Fibroblast of skin of right quadriceps (primary cell): Measurements from ENCODE around the gene RYR2.

ENCODE experiments used
- DNase-seq: peaks from one replicate; pipeline ENCODE4 v3.0.0-alpha.2; 2013

Gene RYR2

GRCh38 chr1:237041795-237042525 is at the start of gene RYR2:
TSS of gene RYR2 (plus strand) at chr1:237042184. CDS start at chr1:237042522, 338 bp downstream.
- DNase-seq, result no peak

GRCh38 chr1:236992449-236992848 is 49.5 kb upstream of the RYR2 start:
- DNase-seq, result no peak

GRCh38 chr1:236994450-236994849 is 47.5 kb upstream of the RYR2 start:
- DNase-seq, result no peak

- no peak for DNase-seq
Measured at GRCh38 chr1:236997361-236997760, 44.6 kb upstream of the RYR2 start.

GRCh38 chr1:236997882-236998281 is 44.1 kb upstream of the RYR2 start:
- no peak for DNase-seq

- DNase-seq, result no peak
Measured at GRCh38 chr1:236998546-236998945, 43.4 kb upstream of the RYR2 start.

GRCh38 chr1:237000191-237000590 is 41.8 kb upstream of the RYR2 start:
- DNase-seq, result no peak

- no peak for DNase-seq
Measured at GRCh38 chr1:237003516-237003915, 38.5 kb upstream of the RYR2 start.

- DNase-seq, result no peak
Measured at GRCh38 chr1:237004116-237004515, 37.9 kb upstream of the RYR2 start, which contains the start of gene MT1HL1. TSS of gene MT1HL1 (minus strand) at chr1:237004441. CDS start at chr1:237004372, 69 bp downstream.

GRCh38 chr1:237005674-237006073 is 36.3 kb upstream of the RYR2 start:
- no peak for DNase-seq

- DNase-seq, result no peak
Measured at GRCh38 chr1:237007147-237007881, 34.7 kb upstream of the RYR2 start.

GRCh38 chr1:237009611-237010010 is 32.4 kb upstream of the RYR2 start:
- no peak for DNase-seq

GRCh38 chr1:237011432-237011831 is 30.6 kb upstream of the RYR2 start:
- DNase-seq, result no peak

GRCh38 chr1:237012361-237012760 is 29.6 kb upstream of the RYR2 start:
- DNase-seq, result no peak

- no peak for DNase-seq
Measured at GRCh38 chr1:237012788-237013383, 29.1 kb upstream of the RYR2 start.

GRCh38 chr1:237013608-237014007 is 28.4 kb upstream of the RYR2 start:
- DNase-seq, result no peak

- DNase-seq, result no peak
Measured at GRCh38 chr1:237016626-237017025, 25.4 kb upstream of the RYR2 start.

- DNase-seq, result no peak
Measured at GRCh38 chr1:237018896-237019295, 23.1 kb upstream of the RYR2 start.

- DNase-seq, result no peak
Measured at GRCh38 chr1:237025358-237026074, 16.5 kb upstream of the RYR2 start.

- DNase-seq, result no peak
Measured at GRCh38 chr1:237029240-237029639, 12.7 kb upstream of the RYR2 start.

GRCh38 chr1:237029850-237030535 is 12.0 kb upstream of the RYR2 start:
- no peak for DNase-seq

GRCh38 chr1:237031480-237031879 is 10.5 kb upstream of the RYR2 start:
- DNase-seq, result no peak

GRCh38 chr1:237032029-237032428 is 10.0 kb upstream of the RYR2 start:
- no peak for DNase-seq
